Stimulated activated naive CD8-positive, alpha-beta T cell treated with anti-CD3 and anti-CD28 coated beads, Interleukin-15, amount 100 ng/mL, for 72 hours (primary cell): ENCODE measurements around the gene RLN1.

ENCODE experiments used
- ATAC-seq: fragments of 150-1000 bp; cut with Tn5 transposase; 2 replicates; pipeline ENCODE4 v1.10.0; 2021; ENCODE audit warnings: mild to moderate bottlenecking, moderate library complexity
- DNase-seq, 2 donors: peaks; one replicate each; pipeline ENCODE4 v3.0.0; 2021 to 2022
- H3K27ac Mint-ChIP-seq, 2 donors: one replicate each; pipeline ENCODE4 v1.8.0; 2022; ENCODE audit warnings: mild to moderate bottlenecking in 2 of 2, mixed read lengths in 2 of 2, moderate library complexity in 2 of 2
- H3K27me3 Mint-ChIP-seq: one replicate; pipeline ENCODE4 v1.8.0; 2022; ENCODE audit warnings: mixed read lengths
- H3K4me1 Mint-ChIP-seq: one replicate; pipeline ENCODE4 v1.8.0; 2022; ENCODE audit warnings: mild to moderate bottlenecking, mixed read lengths
- H3K4me3 Mint-ChIP-seq, 2 donors: one replicate each; pipeline ENCODE4 v1.8.0; 2022; ENCODE audit warnings: mild to moderate bottlenecking in 2 of 2, mixed read lengths in 2 of 2, moderate library complexity in 1 of 2
- H3K9me3 Mint-ChIP-seq, 2 donors: one replicate each; pipeline ENCODE4 v1.8.0; 2022; ENCODE audit warnings: mixed read lengths in 2 of 2

Gene RLN1

DNA sequence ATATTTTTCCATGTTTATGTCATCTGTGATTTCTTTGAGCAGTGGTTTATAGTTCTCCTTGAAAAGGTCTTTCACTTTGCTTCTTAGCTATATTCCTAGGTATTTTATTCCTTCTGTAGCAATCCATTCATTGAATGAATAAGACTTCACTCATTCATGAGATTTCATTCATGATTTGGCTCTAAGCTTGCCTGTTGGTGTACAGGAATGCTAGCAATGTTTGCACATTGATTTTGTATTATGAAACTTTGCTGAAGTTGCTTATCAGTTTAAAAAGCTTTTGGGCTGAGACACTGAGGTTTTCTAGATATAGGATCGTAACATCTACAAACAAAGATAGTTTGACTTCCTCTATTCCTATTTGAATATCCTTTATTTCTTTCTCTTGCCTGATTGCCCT lies 51.1 kb downstream of the RLN1 start:
- DNase-seq (no peak), ATAC-seq (no peak)
- H3K4me1 Mint-ChIP-seq: peaks cover 10% of the 10 kb centered on the region
- H3K9me3 Mint-ChIP-seq: peaks cover 13 to 31% of the 10 kb centered on the region in 2 donors
- no peak overlapping the region for H3K27ac Mint-ChIP-seq
- H3K4me3 Mint-ChIP-seq: no peak overlapping the region
- H3K27me3 Mint-ChIP-seq: no peaks in the 10 kb centered on the region

GRCh38 chr9:5286262-5286661 lies 53.4 kb downstream of the RLN1 start:
- peaks cover 13 to 36% of the 10 kb centered on the region in 2 donors for H3K9me3 Mint-ChIP-seq
- H3K27ac Mint-ChIP-seq: no peak overlapping the region
- no peak for ATAC-seq
- H3K27me3 Mint-ChIP-seq: no peaks in the 10 kb centered on the region
- H3K4me3 Mint-ChIP-seq: no peak overlapping the region
- H3K4me1 Mint-ChIP-seq: peaks cover 10% of the 10 kb centered on the region
- no peak for DNase-seq
